ENCODE measurements around the gene ZHX3.

DNA sequence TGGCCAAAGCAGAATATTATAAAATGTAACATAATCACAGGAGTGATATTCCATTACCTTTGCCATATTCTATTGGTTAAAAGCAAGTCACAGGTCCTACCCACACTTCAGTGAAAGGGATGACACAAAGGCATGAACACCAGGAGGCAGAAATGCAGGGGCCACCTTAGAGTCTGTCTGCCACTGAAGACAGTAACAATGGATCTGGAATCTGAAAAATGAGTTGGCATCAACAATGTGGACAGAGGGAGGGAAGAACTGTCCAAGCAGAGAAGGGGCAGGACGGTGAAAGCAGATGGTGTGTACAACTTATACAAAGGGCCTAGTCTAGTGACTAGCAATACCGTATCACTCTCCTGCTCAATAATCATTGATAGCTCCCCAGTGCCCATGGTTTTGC lies 16.5 kb upstream of the ZHX3 start:
- TF ChIP-seq, protein P1, sequence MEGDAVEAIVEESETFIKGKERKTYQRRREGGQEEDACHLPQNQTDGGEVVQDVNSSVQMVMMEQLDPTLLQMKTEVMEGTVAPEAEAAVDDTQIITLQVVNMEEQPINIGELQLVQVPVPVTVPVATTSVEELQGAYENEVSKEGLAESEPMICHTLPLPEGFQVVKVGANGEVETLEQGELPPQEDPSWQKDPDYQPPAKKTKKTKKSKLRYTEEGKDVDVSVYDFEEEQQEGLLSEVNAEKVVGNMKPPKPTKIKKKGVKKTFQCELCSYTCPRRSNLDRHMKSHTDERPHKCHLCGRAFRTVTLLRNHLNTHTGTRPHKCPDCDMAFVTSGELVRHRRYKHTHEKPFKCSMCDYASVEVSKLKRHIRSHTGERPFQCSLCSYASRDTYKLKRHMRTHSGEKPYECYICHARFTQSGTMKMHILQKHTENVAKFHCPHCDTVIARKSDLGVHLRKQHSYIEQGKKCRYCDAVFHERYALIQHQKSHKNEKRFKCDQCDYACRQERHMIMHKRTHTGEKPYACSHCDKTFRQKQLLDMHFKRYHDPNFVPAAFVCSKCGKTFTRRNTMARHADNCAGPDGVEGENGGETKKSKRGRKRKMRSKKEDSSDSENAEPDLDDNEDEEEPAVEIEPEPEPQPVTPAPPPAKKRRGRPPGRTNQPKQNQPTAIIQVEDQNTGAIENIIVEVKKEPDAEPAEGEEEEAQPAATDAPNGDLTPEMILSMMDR (IDR thresholded peaks at IDR 0.05) = no peak
- TF ChIP-seq POLR2A (IDR thresholded peaks at IDR 0.05) = no peak
- no peak for TF ChIP-seq POLR2AphosphoS5 (IDR thresholded peaks at IDR 0.05; ENCODE audit: insufficient read depth in 1 of 2, low read depth in 1 of 2)
